ENCODE data around the gene WDR5.

WDR5 gene

GRCh38 chr9:134200730-134201129 is 64.8 kb downstream of the WDR5 start:
- H2AFZ ChIP-seq (ENCODE audit: low read depth), result no peak overlapping the region
- H3K4me2 ChIP-seq, result no peak overlapping the region
- no peaks in the 10 kb centered on the region for H4K20me1 ChIP-seq (ENCODE audit: insufficient read depth)
- peaks cover 10% of the 10 kb centered on the region for H3K4me1 ChIP-seq (ENCODE audit: low read depth, poor library complexity, severe bottlenecking)
- no peak overlapping the region for H3K9ac ChIP-seq
- no peak overlapping the region for H3K4me3 ChIP-seq (IDR thresholded peaks at IDR 0.05; ENCODE audit: insufficient read depth, low read depth, low read length)
- no peaks in the 10 kb centered on the region for H3K27me3 ChIP-seq (ENCODE audit: insufficient read depth, low read depth)
- H3K27ac ChIP-seq, result no peak overlapping the region
- TF ChIP-seq, protein P1, sequence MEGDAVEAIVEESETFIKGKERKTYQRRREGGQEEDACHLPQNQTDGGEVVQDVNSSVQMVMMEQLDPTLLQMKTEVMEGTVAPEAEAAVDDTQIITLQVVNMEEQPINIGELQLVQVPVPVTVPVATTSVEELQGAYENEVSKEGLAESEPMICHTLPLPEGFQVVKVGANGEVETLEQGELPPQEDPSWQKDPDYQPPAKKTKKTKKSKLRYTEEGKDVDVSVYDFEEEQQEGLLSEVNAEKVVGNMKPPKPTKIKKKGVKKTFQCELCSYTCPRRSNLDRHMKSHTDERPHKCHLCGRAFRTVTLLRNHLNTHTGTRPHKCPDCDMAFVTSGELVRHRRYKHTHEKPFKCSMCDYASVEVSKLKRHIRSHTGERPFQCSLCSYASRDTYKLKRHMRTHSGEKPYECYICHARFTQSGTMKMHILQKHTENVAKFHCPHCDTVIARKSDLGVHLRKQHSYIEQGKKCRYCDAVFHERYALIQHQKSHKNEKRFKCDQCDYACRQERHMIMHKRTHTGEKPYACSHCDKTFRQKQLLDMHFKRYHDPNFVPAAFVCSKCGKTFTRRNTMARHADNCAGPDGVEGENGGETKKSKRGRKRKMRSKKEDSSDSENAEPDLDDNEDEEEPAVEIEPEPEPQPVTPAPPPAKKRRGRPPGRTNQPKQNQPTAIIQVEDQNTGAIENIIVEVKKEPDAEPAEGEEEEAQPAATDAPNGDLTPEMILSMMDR (conservative IDR thresholded peaks at IDR 0.05; ENCODE audit: low read depth, low read length), result no peak
- no peaks in the 10 kb centered on the region for H3K36me3 ChIP-seq (ENCODE audit: insufficient read depth)
- H3K79me2 ChIP-seq (ENCODE audit: insufficient read depth, low read depth), result no peaks in the 10 kb centered on the region

- TF ChIP-seq, protein P1 (conservative IDR thresholded peaks at IDR 0.05; ENCODE audit: low read depth, low read length), result no peak
- no peak overlapping the region for H3K4me3 ChIP-seq (IDR thresholded peaks at IDR 0.05; ENCODE audit: insufficient read depth, low read depth, low read length)
- peaks cover 9% of the 10 kb centered on the region for H3K4me1 ChIP-seq (ENCODE audit: low read depth, poor library complexity, severe bottlenecking)
- no peak overlapping the region for H2AFZ ChIP-seq (ENCODE audit: low read depth)
- no peaks in the 10 kb centered on the region for H3K79me2 ChIP-seq (ENCODE audit: insufficient read depth, low read depth)
- H3K4me2 ChIP-seq, result no peak overlapping the region
- H3K27me3 ChIP-seq (ENCODE audit: insufficient read depth, low read depth), result no peaks in the 10 kb centered on the region
- H4K20me1 ChIP-seq (ENCODE audit: insufficient read depth), result no peaks in the 10 kb centered on the region
- H3K9ac ChIP-seq, result no peak overlapping the region
- no peaks in the 10 kb centered on the region for H3K36me3 ChIP-seq (ENCODE audit: insufficient read depth)
- no peak overlapping the region for H3K27ac ChIP-seq
Measured at GRCh38 chr9:134203224-134203623, 67.3 kb downstream of the WDR5 start.

DNA sequence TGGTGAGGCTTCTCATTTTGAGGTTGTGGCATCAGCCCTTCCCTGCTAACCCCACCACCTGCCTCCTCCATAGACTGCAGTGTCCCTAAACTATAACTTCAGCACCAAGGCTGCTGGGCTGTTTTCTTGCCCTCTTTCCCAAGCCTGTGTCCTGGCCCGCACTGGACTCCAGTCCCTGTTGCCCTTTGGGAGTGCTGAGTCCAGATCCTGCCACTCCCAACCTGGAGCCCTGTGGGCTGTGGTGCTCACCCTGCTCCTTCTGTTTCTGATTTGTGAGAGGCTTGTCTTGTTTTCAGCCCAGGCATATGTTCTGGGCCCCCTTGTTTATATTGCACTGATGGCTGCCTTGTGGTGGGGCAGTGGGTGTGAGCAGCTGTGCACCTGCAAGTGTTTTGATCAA is 68.2 kb downstream of the WDR5 start:
- Histone ChIP-seq H2AFZ (ENCODE audit: low read depth) (no peak overlapping the region), H3K4me2 (no peak overlapping the region), H3K9ac (no peak overlapping the region), H3K4me1 (ENCODE audit: low read depth, poor library complexity, severe bottlenecking) (peaks cover 1% of the 10 kb centered on the region), H3K4me3 (IDR thresholded peaks at IDR 0.05; ENCODE audit: insufficient read depth, low read depth, low read length) (no peak overlapping the region), H3K36me3 (ENCODE audit: insufficient read depth) (no peaks in the 10 kb centered on the region), H3K27me3 (ENCODE audit: insufficient read depth, low read depth) (no peaks in the 10 kb centered on the region), H4K20me1 (ENCODE audit: insufficient read depth) (no peaks in the 10 kb centered on the region), H3K27ac (no peak overlapping the region), H3K79me2 (ENCODE audit: insufficient read depth, low read depth) (no peaks in the 10 kb centered on the region)
- TF ChIP-seq, protein P1 (conservative IDR thresholded peaks at IDR 0.05; ENCODE audit: low read depth, low read length), result no peak

GRCh38 chr9:134204991-134205578 is 69.2 kb downstream of the WDR5 start:
- H3K36me3 ChIP-seq (ENCODE audit: insufficient read depth), result no peaks in the 10 kb centered on the region
- H3K27me3 ChIP-seq (ENCODE audit: insufficient read depth, low read depth), result peaks cover under 1% of the 10 kb centered on the region; the same call in 1 of the 2 replicates
- no peaks in the 10 kb centered on the region for H4K20me1 ChIP-seq (ENCODE audit: insufficient read depth)
- H3K27ac ChIP-seq, result no peak overlapping the region
- H3K4me3 ChIP-seq (IDR thresholded peaks at IDR 0.05; ENCODE audit: insufficient read depth, low read depth, low read length), result no peak overlapping the region
- no peaks in the 10 kb centered on the region for H3K4me1 ChIP-seq (ENCODE audit: low read depth, poor library complexity, severe bottlenecking)
- H2AFZ ChIP-seq (ENCODE audit: low read depth), result no peak overlapping the region
- H3K4me2 ChIP-seq, result no peak overlapping the region
- no peaks in the 10 kb centered on the region for H3K79me2 ChIP-seq (ENCODE audit: insufficient read depth, low read depth)
- no peak overlapping the region for H3K9ac ChIP-seq
- TF ChIP-seq, protein P1 (conservative IDR thresholded peaks at IDR 0.05; ENCODE audit: low read depth, low read length), result no peak

Data from KMS-11 (cell line).